ENCODE data around the gene CBX1. TPM values are rescaled to one million over a fixed set of nuclear protein-coding genes. Genes with fewer than 3 reads are reported as not detected.

Gene CBX1
- total and polyA plus RNA-seq, 2 of the 8 experiments (the other 6 are each of a cell fraction or from before 2014, with no cell fraction given) = 38.7 to 173 TPM

GRCh38 chr17:48110761-48111160 lies 9.5 kb upstream of the CBX1 start:
- WGBS, 2 experiments (ENCODE audit: extremely low coverage in 1 of 2, insufficient coverage in 1 of 2, insufficient read length in 1 of 2, insufficient replicate concordance in 2 of 2, low coverage in 1 of 2, low lambda C conversion rate in 2 of 2, missing lambda C conversion rate in 1 of 2) = 97% methylated on average over 9 of the region's 9 CpGs; no CpG with 5 or more reads in 1 of the 2 experiments
- H3K4ac ChIP-seq (replicated peaks; ENCODE audit: insufficient read length, low read depth, low read length) = no peak overlapping the region
- no peak overlapping the region for H4K8ac ChIP-seq (ENCODE audit: extremely low read depth, insufficient read depth, low read length)
- no peaks in the 10 kb centered on the region for H3K27me3 ChIP-seq (replicated peaks in 1 of 4; ENCODE audit: control insufficient read depth in 3 of 4, extremely low read depth in 1 of 4, insufficient read depth in 3 of 4, low read length in 3 of 4)
- peaks cover 4 to 43% of the 10 kb centered on the region in 2 experiments for H3K79me2 ChIP-seq (ENCODE audit: control insufficient read depth in 1 of 2, insufficient read depth in 2 of 2, low read length in 2 of 2)
- peaks cover 10% of the 10 kb centered on the region for H3K23me2 ChIP-seq (ENCODE audit: low read depth, low read length)
- H4K20me1 ChIP-seq (replicated peaks in 1 of 2; ENCODE audit: control insufficient read depth in 1 of 2, insufficient read depth in 2 of 2, low read length in 2 of 2) = peaks cover 2 to 5% of the 10 kb centered on the region in 2 experiments
- H2AFZ ChIP-seq (ENCODE audit: low read length) = no peak overlapping the region
- no peak overlapping the region for H3K56ac ChIP-seq (replicated peaks; ENCODE audit: insufficient read length, low read depth, low read length)
- ChIA-PET CTCF (ENCODE audit: partially characterized antibody) (interaction anchor here (0.9 to 3.0 kb wide), 7 partner anchors 11 to 263 kb away, joined by 3 to 15 read pairs (median 4); no protein-coding TSS in a partner anchor), POLR2A (ENCODE audit: partially characterized antibody) (interaction anchor here (1.1 to 6.8 kb wide), 4 partner anchors 10 to 58 kb away, joined by 3 to 27 read pairs (median 8); partner anchors contain the start of gene CBX1)
- H3K18ac ChIP-seq (ENCODE audit: extremely low read depth, low read length) = no peak overlapping the region
- H3K4me1 ChIP-seq (replicated peaks in 1 of 4; ENCODE audit: control insufficient read depth in 3 of 4, insufficient read depth in 4 of 4, low read length in 3 of 4) = no peaks in the 10 kb centered on the region; a peak in 1 of 7 replicates
- H3K14ac ChIP-seq (ENCODE audit: insufficient read length) = no peak overlapping the region
- H3K36me3 ChIP-seq (ENCODE audit: control insufficient read depth in 2 of 4, insufficient read depth in 4 of 4, low read length in 3 of 4) = peaks cover 0 to 12% (median 2%) of the 10 kb centered on the region in 4 experiments; a peak in 4 of 8 replicates
- no peak overlapping the region for H3K27ac ChIP-seq (ENCODE audit: low read depth, low read length)
- FAIRE-seq = no peak
- no peak overlapping the region for H2BK120ac ChIP-seq (replicated peaks; ENCODE audit: low read depth, low read length)
- H2BK5ac ChIP-seq (ENCODE audit: low read depth, low read length) = no peak overlapping the region
- H3K4me3 ChIP-seq (ENCODE audit: extremely low read depth in 1 of 4, insufficient read depth in 2 of 4, low read depth in 3 of 4, low read length in 4 of 4) = no peak overlapping the region; a peak in 1 of 8 replicates
- H3K4me2 ChIP-seq (ENCODE audit: insufficient read depth in 1 of 2, low read depth in 2 of 2, low read length in 2 of 2) = no peak overlapping the region
- no peak overlapping the region for H2BK20ac ChIP-seq (ENCODE audit: low read length)
- no peak overlapping the region for H3K23ac ChIP-seq (ENCODE audit: insufficient read length)
- no peak overlapping the region for H2BK12ac ChIP-seq (ENCODE audit: low read depth, low read length)
- no peak overlapping the region for H4K5ac ChIP-seq (ENCODE audit: insufficient read length, low read depth, low read length)
- no peak overlapping the region for H2AK5ac ChIP-seq (ENCODE audit: low read depth, low read length)
- H4K91ac ChIP-seq (replicated peaks; ENCODE audit: insufficient read length, low read length) = no peak overlapping the region
- no peak overlapping the region for H2BK15ac ChIP-seq (ENCODE audit: low read length)
- no peaks in the 10 kb centered on the region for H3K9me3 ChIP-seq (ENCODE audit: insufficient read depth in 2 of 2, low read depth in 1 of 2, low read length in 1 of 2)
- H3K9ac ChIP-seq (replicated peaks in 1 of 4; ENCODE audit: extremely low read depth in 1 of 4, low read depth in 3 of 4, low read length in 3 of 4) = no peak overlapping the region
- no peaks in the 10 kb centered on the region; the same call in 1 of the 2 replicates for H3K79me1 ChIP-seq (ENCODE audit: low read depth, low read length)
- DNase-seq (ENCODE audit: low read depth in 1 of 2, low spot score in 2 of 2) = no peak
- TF ChIP-seq FOSL1 (IDR thresholded peaks at IDR 0.05; ENCODE audit: insufficient read depth, low read depth, low read length) (no peak), HDAC6 (IDR thresholded peaks at IDR 0.05; ENCODE audit: low read depth, low read length) (no peak), BRCA1 (IDR thresholded peaks at IDR 0.05; ENCODE audit: low read depth, low read length) (no peak), NANOG (IDR thresholded peaks at IDR 0.05; ENCODE audit: insufficient read depth, low read depth, low read length, poor library complexity, severe bottlenecking) (no peak), SUZ12 (IDR thresholded peaks at IDR 0.05; ENCODE audit: low read length) (no peak), GTF2F1 (IDR thresholded peaks at IDR 0.05; ENCODE audit: borderline replicate concordance, low read depth, low read length) (no peak), JUND (IDR thresholded peaks at IDR 0.05; ENCODE audit: low read length) (no peak), BACH1 (IDR thresholded peaks at IDR 0.05; ENCODE audit: low read length) (no peak), CEBPB (IDR thresholded peaks at IDR 0.05; ENCODE audit: low read depth, low read length) (no peak), PHF8 (conservative IDR thresholded peaks at IDR 0.05; ENCODE audit: low read depth, low read length) (no peak)
- TF ChIP-seq, protein P1, sequence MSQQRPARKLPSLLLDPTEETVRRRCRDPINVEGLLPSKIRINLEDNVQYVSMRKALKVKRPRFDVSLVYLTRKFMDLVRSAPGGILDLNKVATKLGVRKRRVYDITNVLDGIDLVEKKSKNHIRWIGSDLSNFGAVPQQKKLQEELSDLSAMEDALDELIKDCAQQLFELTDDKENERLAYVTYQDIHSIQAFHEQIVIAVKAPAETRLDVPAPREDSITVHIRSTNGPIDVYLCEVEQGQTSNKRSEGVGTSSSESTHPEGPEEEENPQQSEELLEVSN (IDR thresholded peaks at IDR 0.05) = no peak
- TF ChIP-seq, protein P2, sequence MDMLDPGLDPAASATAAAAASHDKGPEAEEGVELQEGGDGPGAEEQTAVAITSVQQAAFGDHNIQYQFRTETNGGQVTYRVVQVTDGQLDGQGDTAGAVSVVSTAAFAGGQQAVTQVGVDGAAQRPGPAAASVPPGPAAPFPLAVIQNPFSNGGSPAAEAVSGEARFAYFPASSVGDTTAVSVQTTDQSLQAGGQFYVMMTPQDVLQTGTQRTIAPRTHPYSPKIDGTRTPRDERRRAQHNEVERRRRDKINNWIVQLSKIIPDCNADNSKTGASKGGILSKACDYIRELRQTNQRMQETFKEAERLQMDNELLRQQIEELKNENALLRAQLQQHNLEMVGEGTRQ (IDR thresholded peaks at IDR 0.05; ENCODE audit: low read length) = no peak
